Keratinocyte (primary cell): ENCODE results near the gene MCF2L2.

Experiments used
- CTCF ChIP-seq, 3 experiments: IDR thresholded peaks in 1 of 3; conservative IDR thresholded peaks in 1 of 3; optimal IDR thresholded peaks in 1 of 3; 2 replicates in 2 of 3; 3 replicates in 1 of 3; pipeline versions ENCODE3 to v1.5.1; 2011; ENCODE audit warnings: low read length in 3 of 3, mild to moderate bottlenecking in 3 of 3, moderate library complexity in 2 of 3, control low read depth in 1 of 3, inconsistent platforms in 1 of 3; ENCODE audit not compliant: insufficient read depth in 2 of 3; ENCODE audit errors: extremely low read depth in 1 of 3
- EZH2 ChIP-seq: IDR thresholded peaks from one replicate; pipeline ENCODE4 v1.6.1; 2012; ENCODE audit warnings: inconsistent platforms, mild to moderate bottlenecking, low read length, moderate library complexity

- no peak for TF ChIP-seq CTCF (optimal IDR thresholded peaks at IDR 0.05 in 1 of 3, IDR thresholded peaks at IDR 0.05 in 1 of 3, conservative IDR thresholded peaks at IDR 0.05 in 1 of 3; ENCODE audit: extremely low read depth in 1 of 3, insufficient read depth in 2 of 3, low read length in 3 of 3)
- TF ChIP-seq EZH2, result no peak
Measured at GRCh38 chr3:183354874-183355273, 73.5 kb downstream of the MCF2L2 start.
